ENCODE measurements around the gene SLMAP. TPM values are rescaled to one million over a fixed set of nuclear protein-coding genes. Genes with fewer than 3 reads are reported as not detected.
A peak's percentile ranks its signal among the peaks of the same experiment; 100 is the strongest.

SLMAP gene
- total and polyA plus RNA-seq, 2 of the 4 experiments (the other 2 are of a cell fraction): 15.5 to 26.5 TPM

DNA sequence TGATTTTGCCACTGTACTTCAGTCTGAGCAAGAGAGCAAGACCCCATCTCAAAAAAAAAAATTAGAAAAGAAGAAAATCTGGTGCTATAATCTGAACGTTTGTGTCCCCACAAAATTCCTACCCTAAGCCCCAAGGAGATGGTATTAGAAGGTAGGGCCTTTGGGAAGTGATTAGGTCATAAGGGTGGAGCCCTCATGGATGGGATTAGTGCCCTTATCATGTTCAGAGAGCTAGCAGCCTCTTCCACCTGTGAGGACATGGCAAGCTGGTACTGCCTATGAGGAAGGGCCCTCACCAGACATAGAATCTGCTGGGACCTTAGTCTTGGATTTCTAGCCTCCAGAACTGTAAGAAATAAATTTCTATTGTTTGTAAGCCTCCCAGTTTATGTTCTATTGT lies 201.7 kb downstream of the SLMAP start:
- Histone ChIP-seq H3K9ac (ENCODE audit: low read depth, low read length) (no peak overlapping the region), H4K8ac (ENCODE audit: low read depth in 2 of 2, low read length in 2 of 2) (no peak overlapping the region), H4K91ac (ENCODE audit: insufficient read depth, low read depth, low read length) (peak overlapping the region; percentile 32; the same call in 1 of the 2 replicates), H3K4ac (ENCODE audit: low read depth, low read length) (0 out of 2 replicates have a peak overlapping the region, but pooled peaks have one; percentile 2), H4K20me1 (ENCODE audit: insufficient read depth, low read length) (no peaks in the 10 kb centered on the region), H2BK5ac (ENCODE audit: low read depth, low read length, poor library complexity, severe bottlenecking) (no peak overlapping the region), H3K4me3 (ENCODE audit: insufficient read depth, low read depth, low read length) (no peak overlapping the region), H3K27me3 (ENCODE audit: control insufficient read depth, insufficient read depth, low read length) (no peaks in the 10 kb centered on the region), H2BK20ac (ENCODE audit: low read depth, low read length) (peak overlapping the region; percentile 28; the same call in 1 of the 2 replicates), H3K9me3 (ENCODE audit: control insufficient read depth, insufficient read depth, low read length) (no peaks in the 10 kb centered on the region), H2AFZ (replicated peaks; ENCODE audit: low read length, poor library complexity) (no peak overlapping the region), H2AK9ac (replicated peaks; ENCODE audit: low read depth, low read length, poor library complexity) (no peak overlapping the region), H3K27ac (ENCODE audit: insufficient read depth, low read length) (no peak overlapping the region), H2AK5ac (ENCODE audit: low read depth, low read length) (peak overlapping the region; percentile 56), H2BK120ac (ENCODE audit: low read depth, low read length) (no peak overlapping the region), H4K5ac (ENCODE audit: low read depth, low read length) (no peak overlapping the region), H3K36me3 (ENCODE audit: control insufficient read depth, insufficient read depth, low read length) (no peaks in the 10 kb centered on the region), H3K4me1 (ENCODE audit: control insufficient read depth, insufficient read depth, low read length) (peaks cover 5% of the 10 kb centered on the region), H3K79me1 (ENCODE audit: low read depth in 1 of 2, low read length in 2 of 2) (0 out of 4 replicates have a peak, but pooled peaks cover 0 to 5% of the 10 kb centered on the region in 2 experiments), H3K14ac (replicated peaks; ENCODE audit: low read depth, low read length) (no peak overlapping the region), H2BK15ac (ENCODE audit: low read depth, low read length) (peak overlapping the region; percentile 77; the same call in 1 of the 3 replicates), H3K9me1 (ENCODE audit: insufficient read depth, low read length) (peaks cover 19% of the 10 kb centered on the region), H3K18ac (ENCODE audit: low read depth, low read length) (no peak overlapping the region), H3K56ac (ENCODE audit: extremely low read depth, insufficient read depth, low read length) (no peak overlapping the region), H3K4me2 (ENCODE audit: low read depth, low read length) (no peak overlapping the region), H3K23ac (ENCODE audit: low read depth, low read length) (no peak overlapping the region)
- no TSS peak for BruUV-seq (replicated peaks)
- ATAC-seq (ENCODE audit: low read depth): no peak
- in situ Hi-C loops (cut with MboI; ENCODE audit: low sequenced_read_pairs): no loop called here
- intact Hi-C loops (cut with micrococcal nuclease): no loop called here
- CTCF ChIA-PET: no interaction called here
- no peak for DNase-seq
- WGBS, 2 experiments (ENCODE audit: extremely low coverage in 2 of 2, insufficient read length in 1 of 2): no CpG with 5 or more reads among the region's 1 CpG
- dilution Hi-C loops (cut with HindIII; ENCODE audit: low sequenced_read_pairs, unreplicated experiment): no loop called here
- POLR2A ChIA-PET (ENCODE audit: unreplicated experiment): no interaction called here
- TF ChIP-seq ELK1 (IDR thresholded peaks at IDR 0.05; ENCODE audit: borderline replicate concordance, low read depth, low read length) (no peak), USF2 (IDR thresholded peaks at IDR 0.05; ENCODE audit: low read depth, low read length) (no peak), RAD21 (IDR thresholded peaks at IDR 0.05; ENCODE audit: low read length) (no peak), RFX5 (IDR thresholded peaks at IDR 0.05; ENCODE audit: low read depth, low read length) (no peak), MXI1 (IDR thresholded peaks at IDR 0.05; ENCODE audit: borderline replicate concordance, low read depth, low read length) (no peak)
- TF ChIP-seq, protein P1, sequence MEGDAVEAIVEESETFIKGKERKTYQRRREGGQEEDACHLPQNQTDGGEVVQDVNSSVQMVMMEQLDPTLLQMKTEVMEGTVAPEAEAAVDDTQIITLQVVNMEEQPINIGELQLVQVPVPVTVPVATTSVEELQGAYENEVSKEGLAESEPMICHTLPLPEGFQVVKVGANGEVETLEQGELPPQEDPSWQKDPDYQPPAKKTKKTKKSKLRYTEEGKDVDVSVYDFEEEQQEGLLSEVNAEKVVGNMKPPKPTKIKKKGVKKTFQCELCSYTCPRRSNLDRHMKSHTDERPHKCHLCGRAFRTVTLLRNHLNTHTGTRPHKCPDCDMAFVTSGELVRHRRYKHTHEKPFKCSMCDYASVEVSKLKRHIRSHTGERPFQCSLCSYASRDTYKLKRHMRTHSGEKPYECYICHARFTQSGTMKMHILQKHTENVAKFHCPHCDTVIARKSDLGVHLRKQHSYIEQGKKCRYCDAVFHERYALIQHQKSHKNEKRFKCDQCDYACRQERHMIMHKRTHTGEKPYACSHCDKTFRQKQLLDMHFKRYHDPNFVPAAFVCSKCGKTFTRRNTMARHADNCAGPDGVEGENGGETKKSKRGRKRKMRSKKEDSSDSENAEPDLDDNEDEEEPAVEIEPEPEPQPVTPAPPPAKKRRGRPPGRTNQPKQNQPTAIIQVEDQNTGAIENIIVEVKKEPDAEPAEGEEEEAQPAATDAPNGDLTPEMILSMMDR (conservative IDR thresholded peaks at IDR 0.05; ENCODE audit: low read depth, low read length): no peak
